GM23248 (cell line): Measurements from ENCODE around the gene HOMEZ.

Experiments used
- EZH2 ChIP-seq: fragments of 200-600 bp; sonication (generic); IDR thresholded peaks from 2 replicates; pipeline ENCODE4 v1.6.1; 2018; ENCODE audit warnings: antibody characterized with exemption, mild to moderate bottlenecking; ENCODE audit not compliant: insufficient read depth, poor library complexity, severe bottlenecking
- EZH2phosphoT487 ChIP-seq: fragments of 200-600 bp; sonication (generic); IDR thresholded peaks from 2 replicates; pipeline ENCODE4 v1.6.1; 2018; ENCODE audit warnings: antibody characterized with exemption, moderate library complexity, mild to moderate bottlenecking, low read depth; ENCODE audit not compliant: insufficient read depth

DNA sequence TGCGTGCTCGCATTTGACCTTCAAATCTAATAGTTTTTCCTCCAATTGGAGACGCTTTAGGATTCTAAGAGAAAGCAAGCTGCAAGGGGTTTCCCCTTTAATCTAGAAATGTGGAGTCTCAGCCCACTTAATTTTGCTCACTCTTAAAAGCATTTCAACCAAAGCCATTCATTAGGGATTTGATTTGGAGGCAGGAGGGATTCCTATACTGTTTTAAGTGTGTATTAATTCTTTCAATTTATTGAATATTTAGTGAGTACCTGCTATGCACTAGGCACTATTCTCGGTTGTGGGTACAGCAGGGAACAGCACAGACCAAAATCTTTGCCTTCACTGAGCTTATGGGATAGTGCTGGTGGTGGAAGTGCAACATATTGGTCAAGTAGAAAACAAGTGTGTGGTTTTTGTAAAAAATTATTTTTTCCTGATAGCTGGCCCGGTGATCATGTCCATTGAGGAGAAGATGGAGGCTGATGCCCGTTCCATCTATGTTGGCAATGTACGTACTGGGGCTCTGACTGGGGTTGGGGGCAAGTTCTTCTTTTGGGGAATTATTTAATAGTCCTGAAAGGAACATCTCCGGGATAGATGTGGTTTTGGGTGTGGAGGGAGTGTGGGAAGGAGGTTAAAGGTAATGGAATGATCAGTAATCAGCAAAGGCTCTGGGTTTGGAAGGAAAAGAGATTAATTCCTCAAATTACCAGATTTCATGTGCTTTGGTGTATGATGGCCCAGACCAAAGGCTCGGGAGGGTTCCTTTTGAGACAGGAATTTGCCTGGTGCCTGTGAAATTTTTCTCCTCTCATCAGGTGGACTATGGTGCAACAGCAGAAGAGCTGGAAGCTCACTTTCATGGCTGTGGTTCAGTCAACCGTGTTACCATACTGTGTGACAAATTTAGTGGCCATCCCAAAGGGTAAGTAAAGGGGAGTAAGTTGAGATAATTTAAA, 36.9 kb upstream of the HOMEZ start:
- no peak for TF ChIP-seq EZH2
- no peak for TF ChIP-seq EZH2phosphoT487
